LNCAP (cell line): Measurements from ENCODE around the gene PCK2.

Experiments
- CTCF ChIP-seq: fragments of 450-650 bp; IDR thresholded peaks from 2 replicates; pipeline ENCODE4 v1.5.1; 2017; ENCODE audit warnings: mild to moderate bottlenecking

The PCK2 gene

DNA sequence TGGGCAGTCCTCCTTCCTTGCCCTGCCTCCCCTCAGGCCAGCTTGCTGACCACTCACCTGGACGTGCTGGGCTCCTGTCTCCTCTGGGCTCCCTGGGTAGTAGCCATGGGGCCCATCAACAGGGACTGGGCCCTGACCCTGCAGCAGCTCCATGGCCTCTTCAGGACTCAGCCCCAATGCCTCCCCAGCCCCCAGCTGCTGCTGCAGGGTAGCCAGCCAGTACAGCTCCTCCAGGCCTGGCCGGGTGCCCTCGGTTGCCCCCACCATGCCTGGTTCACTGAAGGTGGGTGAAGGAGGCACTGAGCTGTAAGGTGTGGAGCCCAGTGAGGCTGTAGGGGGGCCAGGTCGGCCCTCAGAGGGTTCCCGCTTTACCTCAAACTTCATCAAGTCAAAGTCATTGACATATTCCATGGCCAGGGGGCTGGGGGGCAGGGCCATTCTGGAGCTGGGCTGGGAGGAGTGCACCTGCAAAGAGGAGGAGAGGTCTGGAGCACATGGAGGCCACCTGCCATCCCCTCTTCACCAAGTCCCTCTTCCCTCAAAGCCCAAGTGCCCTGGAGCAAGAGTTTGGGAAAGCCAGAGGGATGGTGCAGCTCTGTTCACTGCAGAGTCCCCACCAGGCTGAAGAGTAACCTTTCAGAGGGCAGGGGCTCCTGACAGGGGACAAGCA is 11.6 kb upstream of the PCK2 start:
- TF ChIP-seq CTCF = no peak

DNA sequence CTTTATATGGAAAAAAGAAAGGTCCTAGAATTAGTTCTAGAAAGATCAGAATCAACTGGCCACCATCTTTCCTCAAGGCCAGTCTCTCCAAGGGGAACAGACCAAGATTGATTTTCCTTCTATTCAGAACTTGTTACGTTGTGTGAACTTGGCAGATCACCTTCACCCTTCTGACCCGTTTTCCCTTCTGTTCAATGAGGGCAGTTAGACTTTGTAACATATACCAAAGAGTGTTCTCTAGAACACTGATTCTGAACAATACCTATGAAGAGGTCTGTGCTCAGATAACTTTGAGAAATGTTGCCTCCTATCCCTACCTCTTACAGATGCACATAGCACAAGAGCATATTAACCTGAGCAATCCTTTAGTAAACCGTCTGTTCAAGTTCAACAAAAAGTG is 10.6 kb upstream of the PCK2 start:
- TF ChIP-seq CTCF = no peak

- no peak for TF ChIP-seq CTCF
These were observed 9.7 kb upstream of the PCK2 start for GRCh38 chr14:24084440-24084839.

- no peak for TF ChIP-seq CTCF
These were observed 8.9 kb upstream of the PCK2 start for GRCh38 chr14:24085215-24085614.

- no peak for TF ChIP-seq CTCF
These were observed 7.7 kb upstream of the PCK2 start for GRCh38 chr14:24086193-24086955.

- TF ChIP-seq CTCF = no peak
These were observed 7.1 kb upstream of the PCK2 start for GRCh38 chr14:24087004-24087403.

- no peak for TF ChIP-seq CTCF
These were observed 6.0 kb upstream of the PCK2 start for GRCh38 chr14:24088095-24088494.
